Muscle of leg (tissue), 11 donors: ENCODE measurements around the gene SYNDIG1L. TPM values are rescaled to one million over a fixed set of nuclear protein-coding genes. Genes with fewer than 3 reads are reported as not detected.
"Not testable (repeated sequence)": the region's sequence is repeated elsewhere in the genome, so short reads cannot be mapped to it uniquely, and the experiment has no call there.

Experiments used
- DNase-seq: peaks from one replicate; pipeline ENCODE4 v3.0.0; 2013
- H3K27ac ChIP-seq: one replicate; pipeline ENCODE4 v1.5.1; 2013; ENCODE audit warnings: mild to moderate bottlenecking, low read length, control low read depth
- H3K27me3 ChIP-seq: one replicate; pipeline ENCODE4 v1.6.1; 2013; ENCODE audit warnings: low read length; ENCODE audit not compliant: control insufficient read depth, insufficient read depth
- H3K36me3 ChIP-seq: one replicate; pipeline ENCODE4 v1.6.1; 2013; ENCODE audit warnings: low read length; ENCODE audit not compliant: control insufficient read depth, insufficient read depth
- H3K4me1 ChIP-seq: one replicate; pipeline ENCODE4 v1.6.1; 2013; ENCODE audit warnings: low read length; ENCODE audit not compliant: control insufficient read depth, insufficient read depth
- H3K4me3 ChIP-seq: one replicate; pipeline ENCODE4 v1.5.1; 2013; ENCODE audit warnings: low read length, control low read depth
- H3K9me3 ChIP-seq: replicated peaks from 2 replicates; pipeline ENCODE4 v1.6.1; 2013; ENCODE audit warnings: low read depth, low read length; ENCODE audit not compliant: control insufficient read depth
- WGBS: methylation state at CpG from one replicate; pipeline ENCODE4 v1.1.5; 2013; ENCODE audit warnings: missing lambda C conversion rate; ENCODE audit not compliant: insufficient coverage; 5-methylcytosine and 5-hydroxymethylcytosine counted together
- polyA plus RNA-seq, 8 donors: library from polyadenylated mRNA; unstranded; fragments of 120-200 nt; gene quantifications; one replicate each; pipeline versions ENCODE4 v1.2.1 to v1.2.3, GENCODE V29; 2013; ENCODE audit warnings: inconsistent platforms in 1 of 8, low replicate concordance in 1 of 8; ENCODE audit not compliant: insufficient read length in 8 of 8, insufficient read depth in 1 of 8
- total RNA-seq: library from RNA; stranded (reverse); fragments of 120-200 nt; gene quantifications from one replicate; pipeline ENCODE4 v1.2.4, GENCODE V29; 2013

Gene SYNDIG1L
- total and polyA plus RNA-seq, 9 donors, result 0.04 to 0.10 (median 0.08) TPM; not detected in 5

DNA sequence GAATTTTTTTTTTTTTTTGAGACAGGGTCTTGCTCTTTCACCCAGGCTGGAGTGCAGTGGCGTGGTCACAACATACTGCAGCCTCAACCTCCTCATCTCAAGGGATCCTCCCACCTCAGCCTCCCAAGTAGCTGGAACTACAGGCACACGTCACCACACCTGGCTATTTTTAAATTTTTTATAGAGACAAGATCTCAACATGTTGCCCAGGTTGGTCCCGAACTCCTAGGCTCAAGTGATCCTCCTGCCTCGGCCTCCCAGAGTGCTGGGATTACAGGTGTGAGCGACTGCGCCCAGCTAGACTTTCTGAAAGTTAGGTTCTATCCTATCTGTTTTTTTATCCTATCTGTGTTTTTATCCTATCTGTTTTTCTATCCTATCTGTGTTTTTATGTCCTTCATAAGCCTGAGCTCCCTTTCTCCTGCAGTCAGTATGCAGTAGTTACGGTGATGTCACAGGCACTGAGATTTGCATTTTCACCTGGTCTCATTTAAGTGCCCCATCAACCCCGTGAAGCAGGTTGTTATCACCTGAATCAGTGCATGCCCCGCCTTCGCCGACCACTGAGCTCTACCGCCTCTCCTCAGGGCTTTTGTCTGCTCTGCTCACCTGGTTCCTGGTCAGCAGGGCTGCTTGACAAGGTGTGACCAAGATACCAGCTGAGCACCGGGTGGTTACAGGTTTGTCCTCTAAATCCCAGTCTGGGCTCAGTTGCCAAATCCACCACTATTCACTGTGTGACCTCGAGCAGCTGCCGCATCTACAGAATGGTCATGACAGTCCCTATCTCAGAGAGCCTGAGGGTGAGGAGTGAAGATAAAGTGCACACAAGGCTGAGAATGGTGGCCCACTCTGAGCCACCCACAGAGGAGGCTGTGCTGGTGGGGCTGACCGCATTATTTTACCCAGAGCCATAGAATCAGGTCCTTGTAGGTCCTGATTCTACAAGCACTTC lies 33.1 kb downstream of the SYNDIG1L start:
- Histone ChIP-seq H3K27me3 (peaks cover 13% of the 10 kb centered on the region), H3K27ac (no peak overlapping the region), H3K9me3 (no peaks in the 10 kb centered on the region), H3K4me1 (no peaks in the 10 kb centered on the region), H3K36me3 (no peaks in the 10 kb centered on the region), H3K4me3 (no peak overlapping the region)
- WGBS, result 82% methylated on average over 12 of the region's 16 CpGs
- DNase-seq, result no peak

DNA sequence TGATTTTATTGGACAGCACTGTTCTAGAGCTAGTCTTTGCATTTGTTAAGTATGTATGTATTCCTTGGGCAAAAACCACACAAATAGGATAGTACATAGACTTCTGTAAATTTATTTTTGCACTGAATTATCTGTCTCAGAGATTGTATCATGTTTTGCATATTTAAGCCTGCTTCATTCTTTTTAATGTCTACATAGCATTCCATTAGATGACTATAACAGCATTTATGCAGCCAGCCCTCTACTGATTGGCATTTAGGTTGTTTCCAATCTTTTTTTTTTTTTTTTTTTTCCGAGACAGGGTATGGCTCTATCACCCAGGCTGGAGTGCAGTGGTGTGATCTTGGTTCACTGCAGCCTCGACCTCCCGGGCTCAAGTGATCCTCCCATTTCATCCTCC lies 34.5 kb downstream of the SYNDIG1L start:
- Histone ChIP-seq H3K27me3 (peaks cover 11% of the 10 kb centered on the region), H3K27ac (no peak overlapping the region), H3K36me3 (no peaks in the 10 kb centered on the region), H3K9me3 (no peaks in the 10 kb centered on the region), H3K4me3 (no peak overlapping the region), H3K4me1 (no peaks in the 10 kb centered on the region)
- no peak for DNase-seq
- no CpG with 5 or more reads among the region's 3 CpGs for WGBS

- peaks cover 11% of the 10 kb centered on the region for H3K27me3 ChIP-seq
- WGBS, result 80% methylated on average over 1 of the region's 3 CpGs
- DNase-seq, H3K4me1 ChIP-seq, H3K27ac ChIP-seq, H3K9me3 ChIP-seq, H3K4me3 ChIP-seq, H3K36me3 ChIP-seq: not testable (repeated sequence)
Observed at GRCh38 chr14:74390505-74390904, 35.5 kb downstream of the SYNDIG1L start.

- Histone ChIP-seq H3K9me3 (no peaks in the 10 kb centered on the region), H3K36me3 (no peaks in the 10 kb centered on the region), H3K27ac (no peak overlapping the region), H3K27me3 (peaks cover 6% of the 10 kb centered on the region), H3K4me3 (no peak overlapping the region), H3K4me1 (no peaks in the 10 kb centered on the region)
- 68% methylated on average over 6 of the region's 7 CpGs for WGBS
- no peak for DNase-seq
Observed at GRCh38 chr14:74389980-74390379, 36.0 kb downstream of the SYNDIG1L start.

DNA sequence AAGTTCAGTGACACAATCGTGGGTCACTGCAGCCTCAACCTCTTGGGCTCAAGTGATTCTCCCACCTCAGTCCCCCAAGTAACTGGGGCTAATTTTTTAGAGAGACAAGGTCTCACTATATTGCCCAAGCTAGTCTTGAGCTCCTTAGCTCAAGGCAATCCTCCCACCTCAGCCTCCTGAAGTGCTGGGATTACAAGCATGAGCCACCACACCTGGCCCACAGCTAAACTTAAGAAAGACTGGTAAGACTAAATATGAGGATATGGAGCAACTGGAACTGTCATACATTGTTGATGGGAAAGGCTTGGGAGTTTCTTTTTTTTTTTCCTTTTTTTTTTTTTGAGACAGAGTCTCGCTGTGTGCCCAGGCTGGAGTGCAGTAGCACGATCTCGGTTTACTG lies 43.8 kb downstream of the SYNDIG1L start:
- Histone ChIP-seq H3K4me1 (no peaks in the 10 kb centered on the region), H3K27me3 (peaks cover 3% of the 10 kb centered on the region), H3K9me3 (no peaks in the 10 kb centered on the region), H3K27ac (no peak overlapping the region), H3K4me3 (no peak overlapping the region), H3K36me3 (no peaks in the 10 kb centered on the region)
- 82% methylated on average over 1 of the region's 4 CpGs for WGBS
- DNase-seq, result no peak

GRCh38 chr14:74381571-74381970 lies 44.4 kb downstream of the SYNDIG1L start:
- not testable (repeated sequence) for DNase-seq, H3K4me1 ChIP-seq, H3K36me3 ChIP-seq, H3K9me3 ChIP-seq, H3K4me3 ChIP-seq, H3K27ac ChIP-seq, H3K27me3 ChIP-seq
- WGBS, result no CpG with 5 or more reads among the region's 10 CpGs

- Histone ChIP-seq H3K36me3 (no peaks in the 10 kb centered on the region), H3K4me3 (no peak overlapping the region), H3K4me1 (no peaks in the 10 kb centered on the region), H3K27ac (no peak overlapping the region), H3K27me3 (no peaks in the 10 kb centered on the region), H3K9me3 (no peaks in the 10 kb centered on the region)
- WGBS, result 90% methylated on average over 11 of the region's 13 CpGs
- no peak for DNase-seq
Observed at GRCh38 chr14:74380845-74381244, 45.2 kb downstream of the SYNDIG1L start.

- H3K4me3 ChIP-seq, result no peak overlapping the region
- 87% methylated on average over 3 of the region's 9 CpGs for WGBS
- H3K4me1 ChIP-seq, result no peaks in the 10 kb centered on the region
- H3K9me3 ChIP-seq, result no peaks in the 10 kb centered on the region
- no peaks in the 10 kb centered on the region for H3K36me3 ChIP-seq
- no peak overlapping the region for H3K27ac ChIP-seq
- no peak for DNase-seq
- no peaks in the 10 kb centered on the region for H3K27me3 ChIP-seq
Observed at GRCh38 chr14:74380172-74380571, 45.8 kb downstream of the SYNDIG1L start.

- H3K4me3 ChIP-seq, result no peak overlapping the region
- 91% methylated on average over 29 of the region's 38 CpGs for whole genome bisulfite sequencing
- no peak for DNase-seq
- H3K27ac ChIP-seq, result no peak overlapping the region
- H3K36me3 ChIP-seq, result no peaks in the 10 kb centered on the region
- no peaks in the 10 kb centered on the region for H3K27me3 ChIP-seq
- H3K4me1 ChIP-seq, result no peaks in the 10 kb centered on the region
- no peaks in the 10 kb centered on the region for H3K9me3 ChIP-seq
Observed at GRCh38 chr14:74377976-74378690, 47.9 kb downstream of the SYNDIG1L start.

GRCh38 chr14:74368441-74368840 lies 57.6 kb downstream of the SYNDIG1L start:
- WGBS, result 69% methylated on average over 4 of the region's 8 CpGs

More at GRCh38 chr14:74368441-74368840, 57.6 kb downstream of the SYNDIG1L start:
- no peak for DNase-seq
- H3K36me3 ChIP-seq, result no peaks in the 10 kb centered on the region
- no peaks in the 10 kb centered on the region for H3K4me1 ChIP-seq
- H3K4me3 ChIP-seq, result no peak overlapping the region
- H3K9me3 ChIP-seq, result no peaks in the 10 kb centered on the region
- no peak overlapping the region for H3K27ac ChIP-seq
- peaks cover 5% of the 10 kb centered on the region for H3K27me3 ChIP-seq
